GM19025 (cell line): Measurements from ENCODE around the gene KRTAP5-1.
A peak's percentile ranks its signal among the peaks of the same experiment; 100 is the strongest.
"Not testable (repeated sequence)": the region's sequence is repeated elsewhere in the genome, so short reads cannot be mapped to it uniquely, and the experiment has no call there.

Experiments used
- ATAC-seq: cut with Tn5 transposase; IDR thresholded peaks from one replicate; pipeline ENCODE4 v1.9.1; 2021; ENCODE audit warnings: mild to moderate bottlenecking, low read depth, moderate library complexity; ENCODE audit not compliant: unreplicated experiment

KRTAP5-1 gene, protein sequence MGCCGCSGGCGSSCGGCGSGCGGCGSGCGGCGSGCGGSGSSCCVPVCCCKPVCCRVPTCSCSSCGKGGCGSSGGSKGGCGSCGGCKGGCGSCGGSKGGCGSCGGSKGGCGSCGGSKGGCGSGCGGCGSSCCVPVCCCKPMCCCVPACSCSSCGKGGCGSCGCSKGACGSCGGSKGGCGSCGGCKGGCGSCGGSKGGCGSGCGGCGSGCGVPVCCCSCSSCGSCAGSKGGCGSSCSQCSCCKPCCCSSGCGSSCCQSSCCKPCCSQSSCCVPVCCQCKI

GRCh38 chr11:1584661-1585370 lies at the start of gene KRTAP5-1:
KRTAP5-1 (minus strand) TSS chr11:1585283; CDS start chr11:1585249, 34 bp downstream.
- ATAC-seq, result not testable (repeated sequence)

- no peak for ATAC-seq
Measured at GRCh38 chr11:1633864-1634263, 48.8 kb upstream of the KRTAP5-1 start.

GRCh38 chr11:1632053-1632714 lies 47.1 kb upstream of the KRTAP5-1 start:
- no peak for ATAC-seq

DNA sequence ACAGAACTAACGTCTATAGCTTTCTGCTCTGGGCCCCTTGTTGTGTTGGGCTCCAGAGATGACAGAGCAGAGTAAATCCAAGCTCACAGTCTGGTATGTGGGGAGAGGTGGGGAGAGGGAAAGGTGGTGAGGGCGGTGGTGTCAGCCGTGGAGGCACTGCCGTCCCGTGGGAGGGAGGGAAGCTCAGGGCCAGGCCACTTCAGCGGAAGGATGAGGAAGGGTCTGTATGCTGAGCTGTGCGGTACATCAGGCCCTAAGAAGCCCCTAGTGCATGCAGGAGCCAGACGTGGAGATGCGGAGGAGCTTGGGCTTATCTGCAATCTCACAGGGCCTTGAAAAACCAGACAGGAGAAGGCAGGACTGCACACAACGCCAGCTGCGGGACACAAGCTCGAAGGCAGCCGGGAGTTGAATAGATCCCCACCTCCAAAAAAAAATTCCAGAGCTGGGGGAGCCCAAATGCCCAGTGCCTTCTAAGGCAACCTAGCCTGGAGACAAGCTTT lies 46.0 kb upstream of the KRTAP5-1 start:
- ATAC-seq, result no peak

- ATAC-seq, result no peak
Measured at GRCh38 chr11:1630271-1630670, 45.2 kb upstream of the KRTAP5-1 start.

GRCh38 chr11:1629326-1630185 lies 44.5 kb upstream of the KRTAP5-1 start, which contains the start of gene KRTAP5-5:
KRTAP5-5 (plus strand) TSS chr11:1629775; CDS start chr11:1629841, 66 bp downstream.
- no peak for ATAC-seq

- no peak for ATAC-seq
Measured at GRCh38 chr11:1628506-1629325, 43.6 kb upstream of the KRTAP5-1 start.

GRCh38 chr11:1625541-1625940 lies 40.5 kb upstream of the KRTAP5-1 start:
- ATAC-seq, result no peak

DNA sequence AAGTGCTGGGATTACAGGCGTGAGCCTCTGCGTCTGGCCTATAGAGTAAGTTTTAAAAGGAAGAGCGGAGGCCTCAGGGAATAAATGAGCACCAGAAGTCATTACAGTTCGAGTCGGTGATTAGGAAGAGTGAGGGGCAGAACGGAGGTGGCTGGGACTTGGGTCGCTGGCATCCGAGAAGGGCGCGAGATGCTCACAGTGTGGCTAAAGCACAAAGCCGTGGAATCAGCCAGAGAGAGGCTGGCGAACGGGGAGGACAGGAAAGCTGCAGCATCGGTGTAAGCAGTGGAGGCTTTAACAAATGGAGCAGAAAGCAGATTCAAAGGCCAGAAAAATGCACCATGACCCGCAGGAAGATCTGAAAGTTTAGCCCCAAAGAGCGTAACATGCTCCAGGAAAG lies 39.5 kb upstream of the KRTAP5-1 start:
- ATAC-seq, result no peak

GRCh38 chr11:1623716-1624115 lies 38.6 kb upstream of the KRTAP5-1 start:
- ATAC-seq, result no peak

- no peak for ATAC-seq
Measured at GRCh38 chr11:1622086-1622485, 37.0 kb upstream of the KRTAP5-1 start, which contains the start of gene KRTAP5-4. KRTAP5-4 (minus strand) TSS chr11:1622138; CDS start chr11:1622093, 45 bp downstream.

- no peak for ATAC-seq
Measured at GRCh38 chr11:1619449-1619848, 34.4 kb upstream of the KRTAP5-1 start.

- ATAC-seq, result no peak
Measured at GRCh38 chr11:1618231-1618630, 33.1 kb upstream of the KRTAP5-1 start.

DNA sequence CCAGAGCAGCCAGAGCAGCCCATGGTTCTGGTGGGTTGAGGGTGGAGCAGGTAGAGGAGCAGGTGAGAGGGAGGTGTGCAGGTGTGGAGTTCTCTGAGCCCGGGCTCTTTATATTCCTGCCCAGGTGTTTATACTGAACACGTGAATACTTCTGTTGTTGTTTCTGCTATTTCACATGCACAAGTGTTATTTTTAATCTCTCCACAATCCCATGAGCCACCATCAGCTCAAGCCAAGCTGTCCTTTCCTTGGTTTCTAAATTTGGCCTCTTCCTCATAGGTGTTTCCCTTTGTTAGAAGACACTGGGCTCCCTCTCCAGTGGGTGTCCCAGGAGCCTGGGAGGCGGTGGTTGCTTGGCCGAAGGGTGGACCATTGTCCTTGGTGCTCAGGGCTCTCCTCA lies 23.3 kb upstream of the KRTAP5-1 start, which contains the start of gene KRTAP5-3:
TSS of gene KRTAP5-3 (minus strand) at position 101 of the 400 bp plus-strand sequence. CDS start at position 23, 78 bp downstream.
- ATAC-seq, result no peak

DNA sequence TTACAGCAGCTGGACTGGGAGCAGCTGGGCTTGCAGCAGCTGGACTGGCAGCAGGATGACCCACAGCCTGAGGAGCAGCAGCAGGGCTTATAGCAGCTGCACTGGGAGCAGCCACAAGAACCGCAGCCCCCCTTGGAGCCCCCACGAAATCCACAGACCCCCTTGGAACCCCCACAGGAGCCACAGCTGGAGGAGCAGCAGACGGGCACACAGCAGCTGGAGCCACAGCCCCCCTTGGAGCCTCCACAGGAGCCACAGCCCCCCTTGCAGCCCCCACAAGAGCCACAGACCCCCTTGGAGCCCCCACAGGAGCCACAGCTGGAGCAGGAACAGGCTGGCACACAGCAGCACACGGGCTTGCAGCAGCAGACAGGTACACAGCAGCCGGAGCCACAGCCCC lies 22.8 kb upstream of the KRTAP5-1 start:
- not testable (repeated sequence) for ATAC-seq

DNA sequence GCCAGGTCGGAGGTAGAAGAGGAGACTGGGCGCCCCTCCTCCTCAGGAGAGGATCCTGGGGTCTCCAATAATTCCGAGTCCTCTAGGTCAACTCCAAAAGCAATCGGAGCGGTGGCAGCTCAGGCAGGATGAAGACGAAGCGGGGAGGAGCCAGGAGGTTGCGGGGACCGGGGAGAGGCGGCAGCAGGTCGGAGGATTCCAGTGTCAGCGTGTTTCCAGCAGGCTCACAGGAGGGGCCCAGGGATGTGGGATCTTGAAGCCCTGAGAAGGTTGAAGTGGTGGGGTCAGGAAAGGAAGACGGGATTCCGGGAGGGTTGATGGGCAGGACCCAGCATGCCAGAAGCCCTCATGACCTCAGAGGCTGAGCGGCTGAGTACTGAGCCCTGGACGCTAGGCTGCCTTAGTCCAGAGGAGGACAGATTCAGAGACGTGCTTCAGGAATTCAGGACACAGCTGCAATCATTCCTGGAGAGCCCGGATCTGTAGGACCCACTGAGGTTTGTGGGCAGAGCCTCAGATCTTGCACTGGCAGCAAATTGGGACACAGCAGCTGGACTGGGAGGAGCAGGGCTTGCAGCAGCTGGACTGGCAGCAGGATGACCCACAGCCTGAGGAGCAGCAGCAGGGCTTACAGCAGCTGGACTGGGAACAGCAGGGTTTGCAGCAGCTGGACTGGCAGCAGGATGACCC lies 22.2 kb upstream of the KRTAP5-1 start:
- not testable (repeated sequence) for ATAC-seq

DNA sequence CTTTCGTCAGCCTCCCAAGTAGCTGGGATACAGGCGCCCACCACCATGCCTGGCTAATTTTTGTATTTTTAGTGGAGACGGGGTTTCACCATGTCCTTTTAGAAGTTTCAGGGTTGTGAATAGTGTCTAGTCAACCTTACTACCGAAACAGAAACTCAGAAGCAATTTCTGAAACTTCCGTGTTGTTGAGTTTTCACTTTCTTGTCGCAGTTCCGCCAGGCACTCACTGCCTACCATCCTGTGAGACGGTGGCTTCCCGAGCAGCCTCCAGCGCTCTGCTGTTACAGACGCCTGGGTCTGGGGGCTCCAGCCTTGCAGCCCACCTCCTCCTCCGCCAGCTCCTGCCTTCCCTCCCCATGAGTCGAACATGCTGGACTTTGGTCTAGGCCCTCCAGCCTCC lies 20.8 kb upstream of the KRTAP5-1 start:
- peak; percentile 78 for ATAC-seq

- no peak for ATAC-seq
Measured at GRCh38 chr11:1604711-1605110, 19.6 kb upstream of the KRTAP5-1 start.

GRCh38 chr11:1604181-1604580 lies 19.1 kb upstream of the KRTAP5-1 start:
- ATAC-seq, result no peak
